ENCODE data around the gene KRTAP16-1. TPM values are rescaled to one million over a fixed set of nuclear protein-coding genes. Genes with fewer than 3 reads are reported as not detected.

KRTAP16-1 gene
- total and polyA plus RNA-seq, 4 donors = not detected

DNA sequence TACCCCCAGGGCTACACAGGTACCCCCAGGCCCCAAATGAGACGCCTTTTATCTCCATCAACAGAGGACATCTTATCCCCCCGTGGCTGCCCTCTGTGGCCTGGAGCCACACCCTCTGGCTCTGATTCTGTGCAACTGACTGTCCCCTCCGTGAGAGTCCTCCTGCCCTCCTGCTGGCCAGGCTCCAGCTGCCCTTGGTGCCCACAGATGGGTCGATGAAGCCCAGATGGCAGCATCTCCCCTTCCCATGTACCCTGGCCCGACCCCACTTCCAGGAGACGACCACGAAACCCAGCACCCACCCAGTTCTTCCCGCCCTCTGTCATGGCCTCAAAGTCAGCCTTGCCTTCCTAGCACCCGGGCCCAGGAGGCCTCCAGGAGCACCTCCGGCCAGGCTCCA is 16.0 kb upstream of the KRTAP16-1 start:
- no peak for DNase-seq
- Histone ChIP-seq H3K36me3 (ENCODE audit: control insufficient read depth in 1 of 2, insufficient read depth in 2 of 2, low read length in 1 of 2) (no peaks in the 10 kb centered on the region), H3K4me3 (ENCODE audit: low read length in 2 of 2) (no peak overlapping the region), H3K27me3 (ENCODE audit: control insufficient read depth in 1 of 2, insufficient read depth in 2 of 2, low read length in 1 of 2) (no peaks in the 10 kb centered on the region), H3K4me1 (ENCODE audit: control insufficient read depth in 1 of 2, insufficient read depth in 2 of 2, low read length in 2 of 2) (no peaks in the 10 kb centered on the region), H3K27ac (ENCODE audit: low read depth in 1 of 2, low read length in 2 of 2) (no peak overlapping the region), H3K9me3 (ENCODE audit: control insufficient read depth, low read length) (no peaks in the 10 kb centered on the region)
- 87 to 89% methylated on average over 10 of the region's 10 CpGs for WGBS, 2 donors
- intact Hi-C loops (cut with DNase I) = loop anchor here in 1 of 2 donors (10.0 kb wide), 1 partner anchor 410 kb away; no protein-coding TSS in a partner anchor
- no peak for ATAC-seq (ENCODE audit: low FRiP score)

DNA sequence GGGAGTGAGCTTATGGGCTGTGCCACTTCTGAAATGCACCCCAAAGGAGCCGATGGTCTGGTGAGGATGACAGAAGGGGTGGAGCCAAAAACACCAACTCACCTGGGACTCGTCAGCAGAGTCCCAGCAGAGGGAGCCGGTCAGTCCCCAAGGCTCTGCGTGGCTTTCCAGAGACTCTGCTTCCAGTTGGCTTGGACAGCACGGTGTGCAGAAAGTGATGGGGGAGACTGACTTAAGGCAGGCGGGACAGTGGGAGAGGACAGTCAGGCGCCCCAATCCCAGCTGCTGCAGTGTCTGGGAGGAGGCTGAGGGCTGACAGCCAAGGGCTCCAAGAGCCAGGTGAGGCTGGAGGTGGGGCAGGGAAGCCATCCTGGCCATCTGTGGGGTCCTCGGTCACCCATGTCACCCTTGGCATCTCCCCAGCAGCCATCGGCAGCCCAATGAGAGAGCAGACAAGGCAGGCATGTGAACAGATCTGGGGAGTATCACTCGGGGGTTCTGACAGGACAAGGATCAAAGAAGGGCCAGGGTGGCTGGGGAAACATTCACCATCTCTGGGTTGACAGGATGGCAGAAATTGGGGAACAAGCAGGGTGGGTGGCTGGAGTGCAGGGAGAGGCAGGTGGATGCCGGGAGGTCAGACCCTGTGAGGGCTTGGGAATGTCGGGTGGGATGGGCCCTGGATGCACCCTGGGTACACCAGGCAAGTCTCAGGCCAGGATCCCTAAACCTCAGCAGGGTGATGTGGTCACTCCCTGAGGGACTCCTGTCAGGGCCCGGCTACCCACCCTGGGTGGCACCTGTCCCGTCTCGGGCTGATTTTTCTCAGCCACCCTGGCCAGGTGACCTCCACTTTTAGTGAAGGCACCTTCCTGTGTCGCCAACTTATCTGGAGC is 15.3 kb upstream of the KRTAP16-1 start:
- Histone ChIP-seq H3K4me3 (ENCODE audit: low read length in 2 of 2) (no peak overlapping the region), H3K4me1 (ENCODE audit: control insufficient read depth in 1 of 2, insufficient read depth in 2 of 2, low read length in 2 of 2) (no peaks in the 10 kb centered on the region), H3K9me3 (ENCODE audit: control insufficient read depth, low read length) (no peaks in the 10 kb centered on the region), H3K27ac (ENCODE audit: low read depth in 1 of 2, low read length in 2 of 2) (no peak overlapping the region), H3K36me3 (ENCODE audit: control insufficient read depth in 1 of 2, insufficient read depth in 2 of 2, low read length in 1 of 2) (no peaks in the 10 kb centered on the region), H3K27me3 (ENCODE audit: control insufficient read depth in 1 of 2, insufficient read depth in 2 of 2, low read length in 1 of 2) (no peaks in the 10 kb centered on the region)
- intact Hi-C loops (cut with DNase I) = loop anchor here (5.0 to 10.0 kb wide), 2 partner anchors 410 to 522 kb away; no protein-coding TSS in a partner anchor
- 62 to 67% methylated on average over 16 of the region's 16 CpGs for WGBS, 2 donors
- ATAC-seq (ENCODE audit: low FRiP score) (no peak), DNase-seq (no peak)

DNA sequence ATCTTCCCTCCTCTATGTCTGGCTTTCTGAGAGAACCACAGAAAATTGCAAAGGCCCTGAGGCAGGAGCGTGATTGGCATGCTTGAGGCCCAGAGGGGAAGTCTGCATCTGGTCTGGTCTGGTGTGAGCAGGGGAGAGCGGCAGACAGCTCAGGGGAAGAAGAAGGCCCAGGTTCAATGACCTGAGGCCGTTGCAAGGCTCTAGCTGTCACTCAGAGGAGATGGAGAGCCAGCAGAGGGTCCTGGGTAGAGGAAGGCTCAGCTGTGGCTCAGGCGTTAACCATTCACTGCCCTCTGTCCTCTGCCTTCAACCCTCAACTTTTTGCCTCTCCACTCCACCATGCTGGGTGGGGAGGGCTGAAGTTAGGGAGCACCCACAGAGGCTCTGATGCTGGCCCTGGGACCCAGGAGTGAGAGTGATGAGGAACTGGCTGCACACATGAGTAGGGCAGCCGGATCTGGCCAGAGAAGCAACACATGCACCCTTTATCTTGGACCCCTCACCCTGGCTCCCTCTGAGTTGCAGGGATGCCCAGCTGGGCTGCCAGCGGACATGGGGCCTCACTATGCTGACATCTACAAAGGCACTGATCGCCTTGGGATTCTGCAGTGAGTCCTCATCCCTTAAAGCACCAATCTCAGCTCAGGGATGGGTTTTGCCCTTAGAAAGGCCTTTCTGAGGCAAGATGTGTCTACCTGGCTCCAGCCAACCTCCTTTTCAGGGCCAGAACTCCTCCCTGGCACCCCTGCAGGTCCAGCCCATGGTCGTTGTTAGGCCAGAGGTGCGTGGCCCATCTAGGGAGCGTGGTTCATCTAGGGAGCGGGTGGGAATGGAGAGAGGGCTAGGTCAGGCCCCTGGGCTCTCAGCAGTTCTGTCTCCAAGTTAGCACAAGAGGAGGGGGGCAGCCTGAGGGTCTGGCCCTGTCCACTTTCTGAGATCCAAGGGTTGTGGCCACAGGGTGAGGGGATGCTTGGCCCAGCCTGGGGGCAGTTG is 14.1 kb upstream of the KRTAP16-1 start:
- no peaks in the 10 kb centered on the region for H3K9me3 ChIP-seq (ENCODE audit: control insufficient read depth, low read length)
- no peaks in the 10 kb centered on the region for H3K4me1 ChIP-seq (ENCODE audit: control insufficient read depth in 1 of 2, insufficient read depth in 2 of 2, low read length in 2 of 2)
- H3K4me3 ChIP-seq (ENCODE audit: low read length in 2 of 2) = no peak overlapping the region
- no peak overlapping the region for H3K27ac ChIP-seq (ENCODE audit: low read depth in 1 of 2, low read length in 2 of 2)
- intact Hi-C loops (cut with DNase I) = loop anchor here (5.0 to 10.0 kb wide), 2 partner anchors 408 to 521 kb away; no protein-coding TSS in a partner anchor
- H3K36me3 ChIP-seq (ENCODE audit: control insufficient read depth in 1 of 2, insufficient read depth in 2 of 2, low read length in 1 of 2) = no peaks in the 10 kb centered on the region
- 88 to 89% methylated on average over 10 to 11 of the region's 11 CpGs for WGBS, 2 donors
- no peak for DNase-seq
- no peak for ATAC-seq (ENCODE audit: low FRiP score)
- no peaks in the 10 kb centered on the region for H3K27me3 ChIP-seq (ENCODE audit: control insufficient read depth in 1 of 2, insufficient read depth in 2 of 2, low read length in 1 of 2)

DNA sequence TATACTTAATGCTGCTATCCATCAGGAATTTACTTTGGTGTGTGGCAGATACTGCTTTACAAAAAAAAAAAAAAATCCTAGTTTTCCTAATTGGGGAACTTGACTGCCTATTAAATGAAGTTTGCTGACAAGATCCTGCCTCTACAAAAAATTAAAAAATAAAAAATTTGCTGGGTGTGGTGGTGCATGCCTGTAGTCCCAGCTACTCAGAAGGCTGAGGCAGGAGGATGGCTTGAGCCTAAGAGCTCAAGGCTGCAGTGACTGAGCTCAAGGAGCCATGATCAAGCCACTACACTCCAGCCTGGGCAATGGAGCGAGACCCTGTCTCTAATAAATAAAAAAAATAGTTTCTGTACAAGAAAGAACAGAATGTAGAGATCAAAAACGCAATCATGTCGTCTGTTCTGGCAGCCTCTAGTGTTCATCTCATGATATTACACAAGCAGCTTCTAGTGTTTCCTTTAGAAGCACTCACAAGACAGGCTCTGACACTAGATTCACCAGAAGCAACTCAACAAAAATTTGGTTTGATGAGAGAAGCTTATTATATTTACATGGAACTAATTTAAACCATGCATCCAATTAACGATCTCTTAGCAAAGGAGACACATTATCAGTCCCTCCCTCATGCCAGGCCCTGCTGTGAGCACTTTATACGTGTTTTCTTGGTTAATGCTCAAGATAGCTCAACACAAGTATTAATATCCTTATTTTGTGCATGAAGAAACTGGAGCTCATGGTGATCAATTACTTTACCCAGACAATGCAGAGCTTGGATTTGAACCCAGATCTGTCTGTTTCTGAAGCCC is 13.2 kb upstream of the KRTAP16-1 start:
- DNase-seq = no peak
- intact Hi-C loops (cut with DNase I) = loop anchor here (5.0 to 10.0 kb wide), 2 partner anchors 407 to 520 kb away; no protein-coding TSS in a partner anchor
- WGBS, 2 donors = 37 to 41% methylated on average over 5 of the region's 5 CpGs
- no peak overlapping the region for H3K4me3 ChIP-seq (ENCODE audit: low read length in 2 of 2)
- no peaks in the 10 kb centered on the region for H3K36me3 ChIP-seq (ENCODE audit: control insufficient read depth in 1 of 2, insufficient read depth in 2 of 2, low read length in 1 of 2)
- no peak for ATAC-seq (ENCODE audit: low FRiP score)
- no peaks in the 10 kb centered on the region for H3K9me3 ChIP-seq (ENCODE audit: control insufficient read depth, low read length)
- no peaks in the 10 kb centered on the region for H3K4me1 ChIP-seq (ENCODE audit: control insufficient read depth in 1 of 2, insufficient read depth in 2 of 2, low read length in 2 of 2)
- H3K27ac ChIP-seq (ENCODE audit: low read depth in 1 of 2, low read length in 2 of 2) = no peak overlapping the region
- no peaks in the 10 kb centered on the region for H3K27me3 ChIP-seq (ENCODE audit: control insufficient read depth in 1 of 2, insufficient read depth in 2 of 2, low read length in 1 of 2)

DNA sequence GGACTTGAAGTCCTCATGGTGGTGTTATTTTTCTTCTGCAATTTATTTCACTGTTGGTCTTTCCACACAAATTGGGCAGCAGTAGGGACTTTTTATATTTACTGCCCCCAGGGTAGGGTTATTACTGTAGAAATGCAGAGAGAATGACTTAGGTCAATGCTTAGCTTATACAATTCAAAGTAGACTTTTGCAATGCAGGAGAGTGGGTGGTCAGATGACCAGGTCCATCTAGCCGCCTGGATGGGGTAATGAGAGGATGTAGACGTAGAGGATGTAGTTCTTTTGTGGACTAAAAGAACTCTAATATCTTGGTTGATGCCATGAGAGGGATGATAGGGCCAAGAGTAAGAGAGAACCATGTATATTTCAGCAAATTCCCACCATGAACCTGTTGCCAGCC is 9.1 kb upstream of the KRTAP16-1 start:
- Histone ChIP-seq H3K4me3 (ENCODE audit: low read length in 2 of 2) (no peak overlapping the region), H3K27ac (ENCODE audit: low read depth in 1 of 2, low read length in 2 of 2) (no peak overlapping the region), H3K9me3 (ENCODE audit: control insufficient read depth, low read length) (no peaks in the 10 kb centered on the region), H3K4me1 (ENCODE audit: control insufficient read depth in 1 of 2, insufficient read depth in 2 of 2, low read length in 2 of 2) (no peaks in the 10 kb centered on the region), H3K27me3 (ENCODE audit: control insufficient read depth in 1 of 2, insufficient read depth in 2 of 2, low read length in 1 of 2) (peaks cover 0 to 1% of the 10 kb centered on the region in 2 donors), H3K36me3 (ENCODE audit: control insufficient read depth in 1 of 2, insufficient read depth in 2 of 2, low read length in 1 of 2) (no peaks in the 10 kb centered on the region)
- DNase-seq = no peak
- 43 to 66% methylated on average over 2 of the region's 2 CpGs for WGBS, 2 donors
- intact Hi-C loops (cut with DNase I) = no loop called here
- no peak for ATAC-seq (ENCODE audit: low FRiP score)

DNA sequence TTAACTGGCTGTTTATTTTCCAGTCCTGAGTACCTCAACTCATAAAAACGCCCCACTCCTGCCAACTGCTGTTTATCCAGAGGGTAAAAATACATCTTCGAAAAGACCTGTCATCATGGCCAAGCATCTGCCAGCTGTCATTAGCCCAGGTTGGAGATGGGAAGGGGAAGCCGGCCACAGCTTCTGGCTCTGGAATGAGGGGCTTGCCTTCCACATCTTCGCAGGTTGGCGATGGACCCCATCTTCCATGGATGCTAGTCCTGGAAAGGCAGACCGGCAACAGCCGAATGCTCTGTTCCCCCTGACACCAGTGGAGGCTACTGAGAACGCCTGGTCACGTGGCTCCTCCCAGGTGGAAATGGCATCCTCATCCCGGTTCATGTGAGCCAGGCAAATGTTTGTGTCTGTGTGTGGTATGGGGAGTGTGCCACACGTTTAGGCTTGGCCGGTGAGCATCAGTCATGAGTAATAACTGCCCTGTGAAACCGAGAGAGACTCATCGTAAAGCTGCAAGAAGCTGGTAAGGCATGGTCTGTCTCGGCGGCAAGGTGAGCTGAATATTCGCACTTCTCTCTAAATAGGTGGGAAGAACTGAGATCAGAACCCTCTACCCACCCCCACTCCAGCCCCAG is 6.8 kb upstream of the KRTAP16-1 start:
- Histone ChIP-seq H3K9me3 (ENCODE audit: control insufficient read depth, low read length) (no peaks in the 10 kb centered on the region), H3K4me1 (ENCODE audit: control insufficient read depth in 1 of 2, insufficient read depth in 2 of 2, low read length in 2 of 2) (no peaks in the 10 kb centered on the region), H3K27me3 (ENCODE audit: control insufficient read depth in 1 of 2, insufficient read depth in 2 of 2, low read length in 1 of 2) (peaks cover 0 to 1% of the 10 kb centered on the region in 2 donors), H3K27ac (ENCODE audit: low read depth in 1 of 2, low read length in 2 of 2) (no peak overlapping the region), H3K36me3 (ENCODE audit: control insufficient read depth in 1 of 2, insufficient read depth in 2 of 2, low read length in 1 of 2) (no peaks in the 10 kb centered on the region), H3K4me3 (ENCODE audit: low read length in 2 of 2) (no peak overlapping the region)
- 68 to 72% methylated on average over 17 of the region's 17 CpGs for WGBS, 2 donors
- ATAC-seq (ENCODE audit: low FRiP score) (no peak), DNase-seq (peak in 1 of 2 donors; percentile 61)
- intact Hi-C loops (cut with DNase I) = no loop called here

DNA sequence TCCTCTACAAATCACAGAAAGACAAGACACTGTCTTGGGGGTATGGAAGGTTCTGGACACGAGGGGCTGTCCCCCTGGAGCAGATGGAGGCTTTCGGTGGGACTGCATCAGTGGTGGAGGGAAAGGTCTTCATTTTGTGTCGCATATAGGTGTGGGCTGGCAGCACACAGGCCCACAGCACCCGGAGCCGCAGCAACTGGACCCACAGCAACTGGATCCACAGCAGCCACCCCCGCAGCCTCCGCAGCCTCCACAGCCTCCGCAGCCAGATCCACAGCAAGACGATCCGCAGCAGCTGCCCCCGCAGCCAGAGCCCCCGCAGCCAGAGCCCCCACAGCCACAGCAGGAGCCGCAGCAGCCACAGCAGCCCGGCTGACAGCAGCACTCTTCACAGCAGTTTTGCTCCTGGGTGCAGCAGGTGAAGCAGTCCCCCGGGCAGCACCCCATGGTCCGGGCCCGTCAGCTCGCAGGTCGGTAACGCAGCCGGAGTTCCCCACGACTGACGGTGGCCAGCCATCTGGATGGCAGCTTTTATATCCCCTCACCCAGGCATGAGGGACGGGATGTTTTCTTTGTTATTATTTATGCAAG is 6.2 kb upstream of the KRTAP16-1 start, which contains the start of gene KRTAP17-1:
Gene KRTAP17-1 (minus strand): TSS at position 507 of the 591 bp plus-strand sequence. CDS start 60 bp downstream, at position 447.
- Histone ChIP-seq H3K4me1 (ENCODE audit: control insufficient read depth in 1 of 2, insufficient read depth in 2 of 2, low read length in 2 of 2) (no peaks in the 10 kb centered on the region), H3K9me3 (ENCODE audit: control insufficient read depth, low read length) (no peaks in the 10 kb centered on the region), H3K27me3 (ENCODE audit: control insufficient read depth in 1 of 2, insufficient read depth in 2 of 2, low read length in 1 of 2) (peaks cover 0 to 1% of the 10 kb centered on the region in 2 donors), H3K27ac (ENCODE audit: low read depth in 1 of 2, low read length in 2 of 2) (no peak within 1 kb of the TSS), H3K36me3 (ENCODE audit: control insufficient read depth in 1 of 2, insufficient read depth in 2 of 2, low read length in 1 of 2) (no peaks in the 10 kb centered on the region), H3K4me3 (ENCODE audit: low read length in 2 of 2) (no peak within 1 kb of the TSS)
- 68 to 78% methylated on average over 24 of the region's 24 CpGs for WGBS, 2 donors
- DNase-seq = peak in 1 of 2 donors; percentile 63
- intact Hi-C loops (cut with DNase I) = no loop called here
- no peak for ATAC-seq (ENCODE audit: low FRiP score)
